Measurements from ENCODE around the gene ENOX1. TPM values are rescaled to one million over a fixed set of nuclear protein-coding genes. Genes with fewer than 3 reads are reported as not detected.

The ENOX1 gene
- total and polyA plus RNA-seq, 9 of the 15 experiments (the other 6 are each of a cell fraction or from before 2014, with no cell fraction given), result not detected

DNA sequence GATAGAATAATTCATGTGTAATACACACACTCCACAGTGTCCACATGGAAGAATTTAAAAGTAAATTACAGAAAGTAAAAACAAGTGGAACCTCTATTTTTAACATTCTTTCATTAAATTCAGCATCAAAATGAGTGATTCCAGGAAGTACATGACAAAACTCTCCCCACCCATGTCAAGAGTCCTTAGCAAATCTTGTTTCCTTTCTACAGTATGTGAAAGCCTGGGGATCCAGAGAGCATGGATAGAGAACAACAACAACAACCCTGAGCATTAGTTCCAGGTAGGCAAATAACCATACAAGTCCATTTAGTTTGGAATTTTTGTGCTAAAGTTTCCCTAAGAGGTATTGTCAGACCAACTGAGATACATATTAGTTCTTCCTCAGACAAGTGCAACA lies 267.9 kb downstream of the ENOX1 start (continued):
- TF ChIP-seq, protein P1, sequence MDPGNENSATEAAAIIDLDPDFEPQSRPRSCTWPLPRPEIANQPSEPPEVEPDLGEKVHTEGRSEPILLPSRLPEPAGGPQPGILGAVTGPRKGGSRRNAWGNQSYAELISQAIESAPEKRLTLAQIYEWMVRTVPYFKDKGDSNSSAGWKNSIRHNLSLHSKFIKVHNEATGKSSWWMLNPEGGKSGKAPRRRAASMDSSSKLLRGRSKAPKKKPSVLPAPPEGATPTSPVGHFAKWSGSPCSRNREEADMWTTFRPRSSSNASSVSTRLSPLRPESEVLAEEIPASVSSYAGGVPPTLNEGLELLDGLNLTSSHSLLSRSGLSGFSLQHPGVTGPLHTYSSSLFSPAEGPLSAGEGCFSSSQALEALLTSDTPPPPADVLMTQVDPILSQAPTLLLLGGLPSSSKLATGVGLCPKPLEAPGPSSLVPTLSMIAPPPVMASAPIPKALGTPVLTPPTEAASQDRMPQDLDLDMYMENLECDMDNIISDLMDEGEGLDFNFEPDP (CRISPR knock-in tag; IDR thresholded peaks at IDR 0.05), result no peak
- TF ChIP-seq KAT2B (IDR thresholded peaks at IDR 0.05; ENCODE audit: low read depth, low read length) (no peak), MBD2 (IDR thresholded peaks at IDR 0.05; ENCODE audit: borderline replicate concordance, low read depth) (no peak), SMAD3 (CRISPR knock-in tag; conservative IDR thresholded peaks at IDR 0.05) (no peak), SIN3B (IDR thresholded peaks at IDR 0.05; ENCODE audit: low read depth) (no peak), ZNF696 (CRISPR knock-in tag; conservative IDR thresholded peaks at IDR 0.05) (no peak), ESRRA (IDR thresholded peaks at IDR 0.05; ENCODE audit: borderline replicate concordance, low read depth) (no peak), HLTF (IDR thresholded peaks at IDR 0.05) (no peak)

- CTCF ChIA-PET (ENCODE audit: low intra/inter-chr PET ratio), result no interaction called here
- TF ChIP-seq ZNF668 (CRISPR knock-in tag; IDR thresholded peaks at IDR 0.05), result no peak
- TF ChIP-seq GTF3C2 (IDR thresholded peaks at IDR 0.05; ENCODE audit: borderline replicate concordance, extremely low read depth, insufficient read length), result no peak
- no peak for TF ChIP-seq ZNF780A (CRISPR knock-in tag; IDR thresholded peaks at IDR 0.05)
- no peak for TF ChIP-seq ZNF217 (CRISPR knock-in tag; IDR thresholded peaks at IDR 0.05)
- no peak for TF ChIP-seq PHTF2 (CRISPR knock-in tag; IDR thresholded peaks at IDR 0.05)
- TF ChIP-seq, protein P2, sequence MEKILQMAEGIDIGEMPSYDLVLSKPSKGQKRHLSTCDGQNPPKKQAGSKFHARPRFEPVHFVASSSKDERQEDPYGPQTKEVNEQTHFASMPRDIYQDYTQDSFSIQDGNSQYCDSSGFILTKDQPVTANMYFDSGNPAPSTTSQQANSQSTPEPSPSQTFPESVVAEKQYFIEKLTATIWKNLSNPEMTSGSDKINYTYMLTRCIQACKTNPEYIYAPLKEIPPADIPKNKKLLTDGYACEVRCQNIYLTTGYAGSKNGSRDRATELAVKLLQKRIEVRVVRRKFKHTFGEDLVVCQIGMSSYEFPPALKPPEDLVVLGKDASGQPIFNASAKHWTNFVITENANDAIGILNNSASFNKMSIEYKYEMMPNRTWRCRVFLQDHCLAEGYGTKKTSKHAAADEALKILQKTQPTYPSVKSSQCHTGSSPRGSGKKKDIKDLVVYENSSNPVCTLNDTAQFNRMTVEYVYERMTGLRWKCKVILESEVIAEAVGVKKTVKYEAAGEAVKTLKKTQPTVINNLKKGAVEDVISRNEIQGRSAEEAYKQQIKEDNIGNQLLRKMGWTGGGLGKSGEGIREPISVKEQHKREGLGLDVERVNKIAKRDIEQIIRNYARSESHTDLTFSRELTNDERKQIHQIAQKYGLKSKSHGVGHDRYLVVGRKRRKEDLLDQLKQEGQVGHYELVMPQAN (IDR thresholded peaks at IDR 0.05; ENCODE audit: borderline replicate concordance), result no peak
- no peak for TF ChIP-seq GTF2F1 (IDR thresholded peaks at IDR 0.05; ENCODE audit: low read depth, low read length)
- no peak for TF ChIP-seq TGIF2 (CRISPR knock-in tag; IDR thresholded peaks at IDR 0.05)
- TF ChIP-seq ZFP1 (CRISPR knock-in tag; IDR thresholded peaks at IDR 0.05), result no peak
- no peak for TF ChIP-seq STAG1 (CRISPR knock-in tag; IDR thresholded peaks at IDR 0.05; ENCODE audit: borderline replicate concordance)
- TF ChIP-seq RNF2 (IDR thresholded peaks at IDR 0.05), result no peak
These were observed 270.4 kb downstream of the ENOX1 start for GRCh38 chr13:43516401-43516833.

More at GRCh38 chr13:43516401-43516833, 270.4 kb downstream of the ENOX1 start:
- no peak overlapping the region for H3K4me2 ChIP-seq (ENCODE audit: insufficient read depth, low read length)
- FAIRE-seq, result no peak
- H4K20me1 ChIP-seq (replicated peaks; ENCODE audit: control insufficient read depth, insufficient read depth, low read length), result no peaks in the 10 kb centered on the region
- no peak for ATAC-seq
- no peak overlapping the region for H3K4me3 ChIP-seq
- intact Hi-C loops (cut with micrococcal nuclease) (no loop called here), in situ Hi-C loops (cut with MboI) (no loop called here)
- no peaks in the 10 kb centered on the region for H3K36me3 ChIP-seq (ENCODE audit: control insufficient read depth, insufficient read depth, low read length)
- DNase-seq (ENCODE audit: extremely low read depth in 1 of 4, low spot score in 3 of 4), result no peak
- no peaks in the 10 kb centered on the region for H3K27me3 ChIP-seq (ENCODE audit: control insufficient read depth in 2 of 2, insufficient read depth in 2 of 2, low read length in 2 of 2)
- WGBS (ENCODE audit: insufficient coverage, low coverage, missing lambda C conversion rate), result 0% methylated on average over 2 of the region's 2 CpGs
- no peaks in the 10 kb centered on the region for H3K9me1 ChIP-seq (ENCODE audit: control insufficient read depth, insufficient read depth, low read length)
- POLR2A ChIA-PET, result no interaction called here
- no peak overlapping the region for H3K9ac ChIP-seq (ENCODE audit: insufficient read depth in 1 of 2, low read depth in 2 of 2, low read length in 2 of 2)
- no peaks in the 10 kb centered on the region for H3K4me1 ChIP-seq (replicated peaks in 1 of 2; ENCODE audit: control insufficient read depth in 2 of 2, insufficient read depth in 2 of 2, low read length in 2 of 2)
- H3K27ac ChIP-seq (ENCODE audit: extremely low read depth, low read depth, low read length), result no peak overlapping the region
- no peak overlapping the region for H2AFZ ChIP-seq (ENCODE audit: low read depth, low read length)
- BruUV-seq (replicated peaks), result no TSS peak
- H3K9me3 ChIP-seq (replicated peaks; ENCODE audit: control insufficient read depth, insufficient read depth, low read depth, low read length), result no peaks in the 10 kb centered on the region
- no peaks in the 10 kb centered on the region for H3K79me2 ChIP-seq (ENCODE audit: control insufficient read depth, insufficient read depth, low read length)
